ENCODE data around the gene ZNF138.

DNA sequence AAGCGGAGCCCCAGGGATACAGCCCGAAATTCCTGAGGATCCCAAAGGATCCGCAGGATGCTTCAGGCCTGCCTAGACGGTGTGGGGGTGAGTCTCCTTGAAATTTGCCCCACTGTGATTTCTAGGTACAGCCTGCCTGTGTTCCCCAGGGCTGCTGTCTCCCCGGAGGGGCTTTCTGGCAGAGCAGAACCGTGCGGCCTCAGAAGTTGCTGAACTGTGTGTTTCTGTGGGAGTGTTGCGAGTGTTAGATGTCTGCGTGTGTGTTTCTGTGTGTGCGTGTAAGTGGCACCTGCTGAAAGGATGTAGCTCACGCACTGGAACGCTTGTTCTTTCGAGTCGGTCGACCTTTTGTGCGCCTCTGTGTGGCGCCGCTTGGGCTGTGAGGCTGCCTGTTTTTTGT, 81.0 kb downstream of the ZNF138 start:
- TF ChIP-seq, protein P1, sequence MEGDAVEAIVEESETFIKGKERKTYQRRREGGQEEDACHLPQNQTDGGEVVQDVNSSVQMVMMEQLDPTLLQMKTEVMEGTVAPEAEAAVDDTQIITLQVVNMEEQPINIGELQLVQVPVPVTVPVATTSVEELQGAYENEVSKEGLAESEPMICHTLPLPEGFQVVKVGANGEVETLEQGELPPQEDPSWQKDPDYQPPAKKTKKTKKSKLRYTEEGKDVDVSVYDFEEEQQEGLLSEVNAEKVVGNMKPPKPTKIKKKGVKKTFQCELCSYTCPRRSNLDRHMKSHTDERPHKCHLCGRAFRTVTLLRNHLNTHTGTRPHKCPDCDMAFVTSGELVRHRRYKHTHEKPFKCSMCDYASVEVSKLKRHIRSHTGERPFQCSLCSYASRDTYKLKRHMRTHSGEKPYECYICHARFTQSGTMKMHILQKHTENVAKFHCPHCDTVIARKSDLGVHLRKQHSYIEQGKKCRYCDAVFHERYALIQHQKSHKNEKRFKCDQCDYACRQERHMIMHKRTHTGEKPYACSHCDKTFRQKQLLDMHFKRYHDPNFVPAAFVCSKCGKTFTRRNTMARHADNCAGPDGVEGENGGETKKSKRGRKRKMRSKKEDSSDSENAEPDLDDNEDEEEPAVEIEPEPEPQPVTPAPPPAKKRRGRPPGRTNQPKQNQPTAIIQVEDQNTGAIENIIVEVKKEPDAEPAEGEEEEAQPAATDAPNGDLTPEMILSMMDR (IDR thresholded peaks at IDR 0.05), result no peak
- TF ChIP-seq POLR2A (IDR thresholded peaks at IDR 0.05), result no peak

All from testis (tissue), 2 donors.